GM19023 (cell line): ENCODE results near the gene ALAS2.
"Not testable (repeated sequence)": the region's sequence is repeated elsewhere in the genome, so short reads cannot be mapped to it uniquely, and the experiment has no call there.

ENCODE experiments used
- ATAC-seq: cut with Tn5 transposase; IDR thresholded peaks from one replicate; pipeline ENCODE4 v1.9.1; 2021; ENCODE audit warnings: mild to moderate bottlenecking, moderate library complexity; ENCODE audit not compliant: unreplicated experiment

ALAS2 gene

GRCh38 chrX:55030271-55031205 lies at the start of gene ALAS2:
Gene ALAS2, minus strand, starts transcription at chrX:55030977. Its CDS starts 4,977 bp downstream, at chrX:55026000.
- no peak for ATAC-seq

- ATAC-seq = no peak
Measured at GRCh38 chrX:55074851-55075467, 44.2 kb upstream of the ALAS2 start, which contains the start of gene PAGE2B. Gene PAGE2B, plus strand, starts transcription at chrX:55075030. Its CDS starts 1,012 bp downstream, at chrX:55076042.

- no peak for ATAC-seq
Measured at GRCh38 chrX:55072286-55072685, 41.5 kb upstream of the ALAS2 start.

GRCh38 chrX:55067180-55067579 lies 36.4 kb upstream of the ALAS2 start:
- ATAC-seq = not testable (repeated sequence)

- no peak for ATAC-seq
Measured at GRCh38 chrX:55057675-55058249, 27.0 kb upstream of the ALAS2 start.

GRCh38 chrX:55056820-55057674 lies 26.3 kb upstream of the ALAS2 start:
- ATAC-seq = no peak

GRCh38 chrX:55050599-55050998 lies 19.8 kb upstream of the ALAS2 start:
- not testable (repeated sequence) for ATAC-seq

- ATAC-seq = no peak
Measured at GRCh38 chrX:55041514-55041913, 10.7 kb upstream of the ALAS2 start.

- no peak for ATAC-seq
Measured at GRCh38 chrX:55039471-55039870, 8.7 kb upstream of the ALAS2 start.

GRCh38 chrX:55033429-55033828 lies 2.7 kb upstream of the ALAS2 start:
- ATAC-seq = no peak

- ATAC-seq = no peak
Measured at GRCh38 chrX:55029291-55029690, 1.5 kb downstream of the ALAS2 start.

- ATAC-seq = no peak
Measured at GRCh38 chrX:55028611-55029010, 2.2 kb downstream of the ALAS2 start.

- no peak for ATAC-seq
Measured at GRCh38 chrX:55028040-55028439, 2.7 kb downstream of the ALAS2 start.

- no peak for ATAC-seq
Measured at GRCh38 chrX:55026840-55027239, 3.9 kb downstream of the ALAS2 start.

- ATAC-seq = no peak
Measured at GRCh38 chrX:55026143-55026542, 4.6 kb downstream of the ALAS2 start.

- ATAC-seq = no peak
Measured at GRCh38 chrX:55014897-55015299, 15.9 kb downstream of the ALAS2 start.

GRCh38 chrX:55011294-55011693 lies 19.5 kb downstream of the ALAS2 start:
- no peak for ATAC-seq

- ATAC-seq = no peak
Measured at GRCh38 chrX:55008571-55009358, 22.0 kb downstream of the ALAS2 start.

- no peak for ATAC-seq
Measured at GRCh38 chrX:55007656-55008055, 23.1 kb downstream of the ALAS2 start.
